Natural killer cell treated with Interleukin-12 subunit alpha and Interleukin-12 subunit beta and Interleukin-15 and Interleukin-18, amount 100 ng/mL, for 72 hours (primary cell): ENCODE measurements around the gene PML. TPM values are rescaled to one million over a fixed set of nuclear protein-coding genes. Genes with fewer than 3 reads are reported as not detected.

Experiments used
- total RNA-seq, 2 donors: library from RNA; stranded (reverse); gene quantifications; one replicate each; pipeline ENCODE4 v1.2.3, GENCODE V29; 2022

The PML gene
- total RNA-seq, 2 donors from 2014 or later = 62.6 to 72.3 TPM

Other genes starting within 250 kb of the PML start
- gene INSYN1, start 241.4 kb upstream of the PML start, total RNA-seq = not detected
- gene TBC1D21, start 121.2 kb upstream of the PML start, total RNA-seq = not detected
- 1 to 10 TPM in 1 of 2 donors, under 1 TPM in 1; 0.36 to 4.3 TPM for gene LOXL1, start 68.3 kb upstream of the PML start, total RNA-seq
- 10 to 100 TPM; 14.3 to 17.9 TPM for gene STOML1, start 2.4 kb upstream of the PML start, total RNA-seq
- not detected for gene GOLGA6A, start 87.8 kb downstream of the PML start, total RNA-seq
- gene ISLR2, start 135.9 kb downstream of the PML start, total RNA-seq = not detected
- not detected for gene ISLR, start 179.0 kb downstream of the PML start, total RNA-seq
- gene STRA6, start 208.1 kb downstream of the PML start, total RNA-seq = not detected
- not detected for gene CCDC33, start 241.6 kb downstream of the PML start, total RNA-seq